ENCODE measurements around the gene RAG2.

Gene RAG2

GRCh38 chr11:36609383-36609782 lies 11.3 kb upstream of the RAG2 start:
- no peak overlapping the region for H3K27ac Mint-ChIP-seq
- no peaks in the 10 kb centered on the region for H3K9me3 Mint-ChIP-seq
- no peak for ATAC-seq
- peaks cover 4% of the 10 kb centered on the region for H3K27me3 Mint-ChIP-seq
- H3K36me3 Mint-ChIP-seq: no peaks in the 10 kb centered on the region
- H3K4me3 Mint-ChIP-seq: no peak overlapping the region
- H3K4me1 Mint-ChIP-seq: no peaks in the 10 kb centered on the region

- no peaks in the 10 kb centered on the region for H3K36me3 Mint-ChIP-seq
- ATAC-seq: no peak
- H3K27me3 Mint-ChIP-seq: peaks cover 12% of the 10 kb centered on the region
- H3K9me3 Mint-ChIP-seq: no peaks in the 10 kb centered on the region
- no peak overlapping the region for H3K27ac Mint-ChIP-seq
- no peak overlapping the region for H3K4me3 Mint-ChIP-seq
- H3K4me1 Mint-ChIP-seq: no peaks in the 10 kb centered on the region
Observed at GRCh38 chr11:36608491-36609199, 10.6 kb upstream of the RAG2 start.

- Mint-ChIP-seq H3K27me3 (peaks cover 40% of the 10 kb centered on the region), H3K27ac (no peak overlapping the region), H3K4me3 (no peak overlapping the region), H3K36me3 (no peaks in the 10 kb centered on the region), H3K9me3 (no peaks in the 10 kb centered on the region), H3K4me1 (no peaks in the 10 kb centered on the region)
- ATAC-seq: no peak
Observed at GRCh38 chr11:36605221-36606216, 7.5 kb upstream of the RAG2 start.

- H3K4me1 Mint-ChIP-seq: no peaks in the 10 kb centered on the region
- no peak for ATAC-seq
- no peak overlapping the region for H3K27ac Mint-ChIP-seq
- no peaks in the 10 kb centered on the region for H3K9me3 Mint-ChIP-seq
- no peak overlapping the region for H3K4me3 Mint-ChIP-seq
- peaks cover 63% of the 10 kb centered on the region for H3K27me3 Mint-ChIP-seq
- no peaks in the 10 kb centered on the region for H3K36me3 Mint-ChIP-seq
Observed at GRCh38 chr11:36602135-36602534, 4.1 kb upstream of the RAG2 start.

GRCh38 chr11:36601155-36601554 lies 3.1 kb upstream of the RAG2 start:
- H3K36me3 Mint-ChIP-seq: no peaks in the 10 kb centered on the region
- H3K4me1 Mint-ChIP-seq: no peaks in the 10 kb centered on the region
- ATAC-seq: no peak
- no peak overlapping the region for H3K27ac Mint-ChIP-seq
- no peak overlapping the region for H3K4me3 Mint-ChIP-seq
- no peaks in the 10 kb centered on the region for H3K9me3 Mint-ChIP-seq
- H3K27me3 Mint-ChIP-seq: peaks cover 63% of the 10 kb centered on the region

GRCh38 chr11:36600180-36600579 lies 2.1 kb upstream of the RAG2 start:
- Mint-ChIP-seq H3K9me3 (no peaks in the 10 kb centered on the region), H3K36me3 (no peaks in the 10 kb centered on the region), H3K27me3 (peaks cover 72% of the 10 kb centered on the region), H3K4me1 (peaks cover 4% of the 10 kb centered on the region), H3K4me3 (no peak overlapping the region), H3K27ac (no peak overlapping the region)
- no peak for ATAC-seq

- H3K4me3 Mint-ChIP-seq: no peak overlapping the region
- no peak for ATAC-seq
- H3K27me3 Mint-ChIP-seq: peaks cover 70% of the 10 kb centered on the region
- no peak overlapping the region for H3K27ac Mint-ChIP-seq
- H3K9me3 Mint-ChIP-seq: no peaks in the 10 kb centered on the region
- H3K36me3 Mint-ChIP-seq: no peaks in the 10 kb centered on the region
- peaks cover 13% of the 10 kb centered on the region for H3K4me1 Mint-ChIP-seq
Observed at GRCh38 chr11:36596880-36597279, 1.2 kb downstream of the RAG2 start.

- peak within 1 kb of the TSS; percentile 80 for H3K4me3 Mint-ChIP-seq
- no peak within 1 kb of the TSS for H3K27ac Mint-ChIP-seq
Observed at GRCh38 chr11:36594316-36594989, 3.6 kb downstream of the RAG2 start, which contains the start of gene IFTAP. TSS of gene IFTAP (plus strand) at chr11:36594502. CDS start at chr11:36610104, 15,602 bp downstream.

GRCh38 chr11:36591433-36591832 lies 6.6 kb downstream of the RAG2 start:
- H3K4me1 Mint-ChIP-seq: peaks cover 13% of the 10 kb centered on the region
- H3K36me3 Mint-ChIP-seq: no peaks in the 10 kb centered on the region
- no peaks in the 10 kb centered on the region for H3K9me3 Mint-ChIP-seq
- no peak overlapping the region for H3K27ac Mint-ChIP-seq
- H3K27me3 Mint-ChIP-seq: peaks cover 53% of the 10 kb centered on the region
- no peak for ATAC-seq
- H3K4me3 Mint-ChIP-seq: no peak overlapping the region

More at GRCh38 chr11:36594316-36594989, 3.6 kb downstream of the RAG2 start, which contains the start of gene IFTAP:
- H3K27me3 Mint-ChIP-seq: peaks cover 69% of the 10 kb centered on the region
- no peaks in the 10 kb centered on the region for H3K9me3 Mint-ChIP-seq
- no peaks in the 10 kb centered on the region for H3K36me3 Mint-ChIP-seq
- H3K4me1 Mint-ChIP-seq: peaks cover 13% of the 10 kb centered on the region
- peak; percentile 55 for ATAC-seq

- no peak for ATAC-seq
- Mint-ChIP-seq H3K27me3 (peaks cover 47% of the 10 kb centered on the region), H3K4me1 (peaks cover 12% of the 10 kb centered on the region), H3K27ac (no peak overlapping the region), H3K36me3 (no peaks in the 10 kb centered on the region), H3K4me3 (no peak overlapping the region), H3K9me3 (no peaks in the 10 kb centered on the region)
Observed at GRCh38 chr11:36590513-36590912, 7.5 kb downstream of the RAG2 start.

GRCh38 chr11:36588099-36588498 lies 9.9 kb downstream of the RAG2 start:
- no peak for ATAC-seq
- Mint-ChIP-seq H3K9me3 (no peaks in the 10 kb centered on the region), H3K27me3 (peaks cover 25% of the 10 kb centered on the region), H3K4me3 (no peak overlapping the region), H3K4me1 (no peaks in the 10 kb centered on the region), H3K36me3 (no peaks in the 10 kb centered on the region), H3K27ac (no peak overlapping the region)

GRCh38 chr11:36586543-36586942 lies 11.5 kb downstream of the RAG2 start:
- ATAC-seq: no peak
- Mint-ChIP-seq H3K9me3 (peaks cover 4% of the 10 kb centered on the region), H3K4me1 (no peaks in the 10 kb centered on the region), H3K27ac (no peak overlapping the region), H3K4me3 (no peak overlapping the region), H3K27me3 (peaks cover 14% of the 10 kb centered on the region), H3K36me3 (no peaks in the 10 kb centered on the region)

GRCh38 chr11:36583667-36584066 lies 14.4 kb downstream of the RAG2 start:
- Mint-ChIP-seq H3K27me3 (no peaks in the 10 kb centered on the region), H3K27ac (no peak overlapping the region)
- no peak for ATAC-seq

GRCh38 chr11:36581536-36581935 lies 16.5 kb downstream of the RAG2 start:
- ATAC-seq: no peak
- no peak overlapping the region for H3K4me3 Mint-ChIP-seq
- H3K4me1 Mint-ChIP-seq: no peaks in the 10 kb centered on the region
- no peaks in the 10 kb centered on the region for H3K36me3 Mint-ChIP-seq
- no peaks in the 10 kb centered on the region for H3K27me3 Mint-ChIP-seq
- H3K9me3 Mint-ChIP-seq: peaks cover 6% of the 10 kb centered on the region
- no peak overlapping the region for H3K27ac Mint-ChIP-seq

More at GRCh38 chr11:36583667-36584066, 14.4 kb downstream of the RAG2 start:
- Mint-ChIP-seq H3K4me1 (no peaks in the 10 kb centered on the region), H3K4me3 (no peak overlapping the region), H3K36me3 (no peaks in the 10 kb centered on the region), H3K9me3 (peaks cover 6% of the 10 kb centered on the region)

- Mint-ChIP-seq H3K9me3 (peaks cover 6% of the 10 kb centered on the region), H3K4me1 (no peaks in the 10 kb centered on the region)
Observed at GRCh38 chr11:36578458-36578857, 19.6 kb downstream of the RAG2 start.

More at GRCh38 chr11:36578458-36578857, 19.6 kb downstream of the RAG2 start:
- no peak for ATAC-seq
- H3K36me3 Mint-ChIP-seq: no peaks in the 10 kb centered on the region
- peaks cover 16% of the 10 kb centered on the region for H3K27me3 Mint-ChIP-seq
- no peak overlapping the region for H3K27ac Mint-ChIP-seq
- no peak overlapping the region for H3K4me3 Mint-ChIP-seq

All from stimulated activated memory B cell treated with anti-CD40 and anti-IgM and Interleukin-4, amounts not matched to agents 10 μg/mL and 1 μg/mL and 100 μg/mL, for 72 hours (primary cell).